SIG-M5 (cell line): Measurements from ENCODE around the gene APBB2.
"Not testable (repeated sequence)": the region's sequence is repeated elsewhere in the genome, so short reads cannot be mapped to it uniquely, and the experiment has no call there.

ENCODE experiments used
- DNase-seq: peaks from one replicate; lab custom pipeline; 2025; lab: John Stamatoyannopoulos, UW

The APBB2 gene

DNA sequence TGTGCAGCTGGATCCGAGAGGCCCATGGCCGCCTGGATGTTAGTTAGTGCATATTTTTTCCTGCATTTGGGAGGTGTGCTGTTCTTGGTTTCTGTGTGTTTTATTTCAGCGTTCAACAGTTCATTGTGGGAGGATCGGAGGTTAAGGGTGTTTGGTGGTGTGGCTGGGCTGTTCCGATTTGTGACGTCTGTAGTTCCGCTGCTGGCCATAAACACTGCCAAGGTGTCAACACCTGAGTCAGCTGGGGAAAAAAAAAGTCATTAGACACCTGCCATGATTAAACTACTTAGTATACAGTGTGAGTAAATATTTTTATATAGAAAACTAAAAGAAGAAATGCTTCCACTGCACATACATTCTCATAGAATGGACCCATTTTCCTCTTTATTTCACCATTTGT, 200.2 kb downstream of the APBB2 start:
- DNase-seq, result no peak

DNA sequence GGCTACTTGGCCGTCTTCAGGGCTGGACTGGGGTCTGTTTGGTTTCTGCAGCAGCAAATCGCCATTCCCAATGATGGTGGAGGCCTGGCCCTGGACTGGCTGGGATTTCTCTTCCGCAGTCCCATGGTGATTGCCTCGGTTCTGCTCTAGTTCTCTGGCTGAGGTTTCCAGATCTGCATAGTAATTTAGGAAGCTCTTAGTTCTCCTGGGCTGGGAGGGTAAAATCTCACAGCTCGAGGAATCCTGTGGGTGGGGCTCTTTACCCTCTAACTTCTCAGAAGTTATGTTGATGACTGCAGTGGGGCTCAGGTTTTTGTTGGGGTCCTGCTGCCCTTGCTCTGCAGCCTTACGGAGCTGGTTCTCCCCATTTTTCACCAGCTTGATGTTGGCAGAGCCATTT, 200.6 kb downstream of the APBB2 start:
- no peak for DNase-seq

DNA sequence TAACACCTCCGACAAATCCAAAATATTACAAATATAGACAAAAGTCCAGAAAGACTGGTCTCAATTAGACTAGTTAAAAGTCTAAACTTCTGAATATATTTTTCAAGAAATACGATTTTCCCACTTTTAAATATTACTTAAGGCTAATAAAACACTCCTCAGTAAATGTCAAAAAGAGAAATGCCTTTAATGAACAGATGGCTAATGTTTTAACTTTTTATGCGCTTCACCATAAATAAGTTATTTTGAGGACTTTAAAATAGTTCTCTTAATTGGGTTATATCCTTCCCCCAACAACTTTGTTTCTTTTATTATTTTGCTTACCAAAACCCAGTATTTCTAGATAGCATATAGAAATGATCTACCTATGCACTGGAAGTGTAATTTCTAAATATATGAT, 201.4 kb downstream of the APBB2 start:
- DNase-seq, result no peak

DNA sequence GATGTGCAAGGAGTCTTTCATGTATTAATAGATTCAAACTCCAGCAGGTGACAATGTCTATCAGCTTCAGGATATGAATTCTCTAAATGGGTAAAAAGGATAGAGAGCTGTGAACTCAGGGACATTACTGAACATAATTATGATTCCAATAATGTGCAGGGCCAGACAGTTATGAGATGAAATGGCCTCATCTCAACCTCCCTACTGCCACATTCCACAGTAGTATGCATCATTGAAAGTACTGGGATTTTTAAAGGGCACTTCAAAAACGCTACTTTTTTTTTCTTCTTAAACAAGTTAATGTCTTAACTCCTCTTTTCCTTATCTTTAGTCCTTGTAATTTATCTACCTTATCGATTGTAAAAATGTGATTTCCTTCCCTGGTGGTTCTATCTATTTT, 202.0 kb downstream of the APBB2 start:
- DNase-seq, result no peak

DNA sequence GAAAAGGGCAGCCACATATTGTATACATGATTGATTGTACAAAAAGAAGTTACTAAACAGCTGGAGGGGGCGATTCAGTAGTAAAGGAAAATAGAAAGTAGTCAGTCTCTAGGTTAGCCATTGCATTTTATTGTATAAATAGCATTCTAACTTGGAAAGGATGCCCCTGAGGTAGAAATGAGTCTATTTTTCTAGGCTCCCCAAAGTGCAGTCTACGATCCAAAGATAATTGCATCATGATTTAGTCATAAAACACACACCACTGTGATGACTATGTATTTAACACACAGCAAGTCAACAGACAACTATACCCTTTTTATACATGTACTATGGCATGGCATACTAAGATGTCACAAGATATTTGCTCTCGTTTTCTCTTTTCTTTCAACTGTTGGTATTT, 204.9 kb downstream of the APBB2 start:
- DNase-seq, result no peak

DNA sequence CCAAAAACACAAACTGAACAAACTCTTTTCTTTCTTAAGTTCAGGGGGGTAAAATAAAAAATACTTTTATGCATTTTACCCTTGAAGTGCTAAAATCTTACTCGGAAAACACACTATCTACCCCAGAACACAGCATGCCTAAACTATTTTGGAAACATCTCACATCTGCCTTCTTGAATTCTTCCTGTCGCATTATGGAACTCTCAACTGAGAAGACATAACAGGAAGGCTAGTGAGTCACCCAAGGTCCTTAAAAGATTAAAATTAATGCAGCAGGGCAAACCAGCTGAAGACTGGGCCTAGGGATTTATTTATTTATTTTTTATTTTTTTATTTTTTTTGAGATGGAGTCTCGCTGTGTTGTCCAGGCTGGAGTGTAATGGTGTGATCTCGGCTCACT, 208.2 kb downstream of the APBB2 start:
- DNase-seq, result no peak

DNA sequence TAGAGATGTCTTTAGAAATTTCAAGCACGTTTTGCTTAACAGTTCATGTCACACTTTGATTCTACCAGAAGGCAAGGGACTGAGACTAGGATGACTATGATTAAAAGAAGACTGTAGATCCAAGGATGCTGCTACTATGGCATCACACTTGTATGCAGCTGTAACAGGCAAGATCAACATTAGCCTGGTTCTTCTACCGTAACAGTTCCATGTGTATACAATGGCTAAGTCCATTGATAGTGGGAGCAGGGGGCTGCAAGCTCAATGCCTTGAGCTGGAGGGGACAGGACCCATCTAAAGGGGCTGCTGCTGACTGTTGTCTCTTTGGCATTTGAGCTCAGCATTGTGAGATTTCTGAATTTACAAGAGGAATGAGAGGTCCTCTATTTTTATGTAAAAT, 212.0 kb downstream of the APBB2 start:
- no peak for DNase-seq

DNA sequence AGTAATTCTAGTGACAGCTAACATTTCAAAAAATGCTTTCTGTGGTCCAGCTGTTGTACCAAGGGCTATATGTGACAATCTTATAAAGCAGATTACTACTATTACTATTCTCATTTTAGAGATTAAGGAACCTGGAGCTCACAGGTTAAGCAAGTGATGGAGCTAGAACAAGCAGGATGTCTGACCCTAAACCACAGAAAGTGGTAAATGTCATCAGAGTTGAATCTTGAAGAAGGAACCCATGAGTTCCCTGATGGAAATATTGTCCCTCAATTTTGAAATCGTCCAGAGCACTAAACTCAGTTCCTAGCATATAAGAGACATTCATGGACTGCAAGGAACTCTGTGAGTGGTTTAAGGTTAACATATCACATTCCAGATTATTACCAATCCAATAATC, 214.0 kb downstream of the APBB2 start:
- no peak for DNase-seq

DNA sequence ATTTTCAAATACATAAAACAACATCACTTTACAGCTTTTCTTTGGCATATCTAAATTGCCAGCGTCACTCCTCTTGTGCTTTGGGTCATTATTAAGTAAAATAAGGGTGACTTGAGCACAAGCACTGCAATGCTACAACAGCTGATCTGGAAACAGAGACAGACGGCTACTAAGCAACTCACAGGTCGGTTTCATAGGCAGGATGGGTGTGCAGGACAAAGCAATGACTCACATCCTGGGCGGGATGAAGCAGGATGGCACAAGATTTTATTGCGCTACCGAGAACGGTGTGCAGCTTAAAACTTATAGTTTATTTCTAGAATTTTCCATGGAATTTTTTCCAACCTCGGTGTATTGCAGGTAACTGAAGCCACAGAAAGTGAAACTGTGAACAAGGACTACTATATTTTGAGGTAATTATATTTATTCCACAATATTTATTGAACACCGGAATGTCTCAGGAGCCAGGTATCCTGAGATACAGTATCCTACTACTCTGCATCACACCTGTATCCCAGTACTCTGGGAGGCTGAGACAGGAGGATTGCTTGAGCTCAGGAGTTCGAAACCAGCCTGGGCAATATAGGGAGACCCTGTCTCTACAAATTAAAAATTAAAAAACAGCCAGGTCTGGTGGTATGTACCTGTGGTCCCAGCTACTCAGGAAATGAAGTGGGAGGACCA, 215.5 kb downstream of the APBB2 start:
- no peak for DNase-seq

DNA sequence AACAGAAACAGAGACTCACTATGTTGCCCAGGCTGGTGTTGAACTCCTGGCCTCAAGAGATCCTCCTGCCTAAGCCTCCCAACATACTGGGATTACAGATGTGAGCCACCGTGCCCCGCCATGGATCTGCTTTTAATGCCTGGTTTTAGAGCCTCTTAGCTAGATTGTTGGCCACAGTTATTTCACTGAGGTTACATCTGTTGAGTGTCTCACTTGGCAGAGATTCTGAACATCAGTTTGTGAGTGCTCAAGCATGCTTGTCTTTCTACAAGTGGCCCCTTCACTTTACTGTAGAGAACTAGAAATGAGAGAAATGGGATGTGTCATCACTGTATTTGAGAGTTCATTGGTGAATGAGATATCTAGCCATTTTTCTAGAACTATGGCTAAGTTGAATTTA, 218.5 kb downstream of the APBB2 start:
- no peak for DNase-seq

DNA sequence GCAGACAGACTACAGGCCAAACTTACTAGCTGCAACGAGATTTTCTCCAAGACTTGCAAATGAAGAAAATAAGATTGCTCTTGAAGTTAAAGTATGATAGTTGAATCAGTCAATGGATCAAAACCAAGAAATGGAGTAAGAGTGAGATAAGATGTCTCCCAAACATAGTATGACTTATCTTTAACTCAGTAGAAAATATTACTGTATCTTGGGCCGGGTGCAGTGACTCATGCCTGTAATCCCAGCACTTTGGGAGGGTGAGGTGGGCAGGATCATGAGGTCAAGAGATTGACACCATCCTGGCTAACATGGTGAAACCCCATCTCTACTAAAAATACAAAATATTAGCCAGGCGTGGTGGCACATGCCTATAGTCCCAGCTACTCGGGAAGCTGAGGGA, 220.0 kb downstream of the APBB2 start:
- not testable (repeated sequence) for DNase-seq

DNA sequence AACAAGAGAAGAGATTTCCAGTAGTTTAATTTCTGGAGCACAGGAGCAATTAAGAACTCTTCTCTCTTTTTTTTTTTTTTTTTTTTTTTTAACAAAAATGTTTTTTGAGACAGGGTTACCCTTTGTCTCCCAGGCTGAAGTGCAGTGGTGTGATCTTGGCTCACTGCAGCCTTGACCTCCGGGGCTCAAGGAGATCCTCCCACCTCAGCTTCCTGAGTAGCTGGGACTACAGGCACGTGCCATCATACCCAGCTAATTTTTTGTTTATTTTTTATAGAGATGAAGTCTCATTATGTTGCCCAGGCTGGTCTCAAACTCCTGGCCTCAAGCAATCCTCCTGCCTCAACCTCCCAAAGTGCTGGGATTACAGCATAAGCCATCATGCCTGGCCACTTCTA, 221.0 kb downstream of the APBB2 start:
- not testable (repeated sequence) for DNase-seq

DNA sequence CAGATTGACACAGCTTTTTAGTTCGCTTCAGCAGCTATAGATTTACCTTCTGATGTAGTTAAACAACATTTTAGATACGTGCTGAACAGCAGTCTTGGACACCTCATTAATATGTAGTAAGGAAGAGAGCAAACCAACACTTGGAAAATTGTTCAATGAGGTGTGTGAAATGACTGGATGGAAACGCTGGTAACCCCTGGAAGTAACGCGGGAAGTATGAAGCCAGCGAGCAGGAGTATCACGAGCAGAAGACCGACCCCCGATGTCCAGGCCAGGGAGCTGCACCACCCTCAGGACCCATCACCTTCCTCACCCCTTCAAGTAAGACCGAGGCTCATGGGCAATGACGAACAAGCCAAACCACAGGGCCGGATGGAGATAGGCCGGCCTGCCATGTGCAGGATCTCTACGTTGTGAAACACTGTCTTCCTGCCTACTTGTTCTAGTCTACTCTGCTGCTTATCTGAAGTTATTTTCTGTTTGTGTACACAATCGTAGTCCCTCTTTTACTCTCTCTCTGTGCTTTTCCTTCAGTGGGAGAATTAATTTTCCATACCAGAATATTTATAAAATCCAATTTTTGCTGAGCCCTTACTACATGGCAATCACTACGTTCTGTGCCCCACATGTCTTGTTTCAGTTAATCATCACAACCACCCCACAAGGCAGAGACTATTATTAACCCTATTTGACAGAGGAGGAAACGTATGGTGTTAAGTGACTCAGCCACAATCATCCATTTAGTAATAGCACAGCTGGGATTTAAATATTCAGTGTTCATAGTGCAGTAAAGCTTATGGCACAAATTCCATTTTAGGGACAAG, 221.7 kb downstream of the APBB2 start:
- peak; percentile 52 for DNase-seq

DNA sequence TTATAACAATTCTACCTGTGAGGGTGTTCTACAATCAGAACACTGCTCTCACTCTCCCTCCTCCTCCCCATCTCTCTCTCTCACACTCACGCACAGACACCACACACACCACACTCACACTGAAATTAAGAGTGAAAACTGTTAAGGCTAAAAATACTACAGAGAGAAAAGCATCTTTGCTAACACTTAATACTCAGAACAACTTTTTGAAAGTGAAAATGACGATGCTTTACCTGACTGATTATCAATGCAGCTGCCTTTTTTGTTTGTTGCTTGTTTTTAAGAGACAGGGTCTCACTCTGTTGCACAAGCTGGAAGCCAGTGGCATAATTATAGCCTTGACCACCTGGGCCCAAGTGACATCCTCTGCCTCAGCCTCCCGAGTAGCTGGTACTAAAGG, 222.4 kb downstream of the APBB2 start:
- no peak for DNase-seq

DNA sequence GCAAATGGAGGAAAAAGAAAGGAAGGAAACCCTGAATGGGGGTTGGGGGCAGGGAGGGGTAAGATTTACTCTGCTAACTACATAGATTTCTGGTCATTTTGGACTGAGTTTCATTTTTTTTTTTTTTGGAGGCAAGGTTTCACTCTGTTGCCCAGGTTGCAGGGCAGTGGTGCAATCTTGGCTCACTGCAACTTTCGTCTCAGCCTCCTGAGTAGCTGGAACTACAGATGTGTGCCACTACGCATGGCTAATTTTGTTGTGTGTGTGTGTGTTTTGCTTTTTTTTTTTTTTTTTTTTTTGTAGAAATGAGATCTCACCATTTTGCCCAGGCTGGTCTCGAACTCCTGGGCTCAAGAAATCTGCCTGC, 223.5 kb downstream of the APBB2 start:
- no peak for DNase-seq

DNA sequence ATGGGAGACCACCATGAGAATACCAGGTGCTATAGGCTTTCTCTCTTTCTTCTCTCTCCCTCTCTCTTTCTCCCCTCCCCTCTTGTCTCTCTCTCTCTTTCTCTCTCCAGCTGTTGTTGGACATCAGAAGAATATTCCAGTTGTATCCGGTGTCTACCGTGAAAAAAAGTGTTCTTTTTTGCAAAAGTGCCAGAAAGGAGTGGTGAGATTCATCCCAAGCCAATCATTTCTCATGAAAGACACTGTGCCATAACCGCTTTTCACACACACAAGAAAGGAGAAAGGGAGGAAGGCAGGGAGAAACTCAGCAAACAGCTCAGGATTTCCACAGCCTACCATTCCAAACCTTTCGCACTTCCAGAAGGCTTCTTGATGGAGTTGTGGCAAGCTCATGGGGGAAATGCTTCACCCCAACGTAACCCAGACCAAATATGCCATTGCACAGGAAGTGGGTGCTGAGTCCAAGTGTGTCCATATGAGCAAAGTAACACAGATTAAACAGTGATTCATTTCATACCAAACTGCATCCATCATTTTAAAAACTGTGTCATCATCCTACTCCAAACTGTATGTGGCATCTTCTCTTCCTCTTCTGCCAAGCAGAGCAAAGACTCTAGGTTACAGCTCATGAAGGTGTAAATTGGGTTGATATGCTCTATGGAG, 224.0 kb downstream of the APBB2 start:
- DNase-seq, result no peak

DNA sequence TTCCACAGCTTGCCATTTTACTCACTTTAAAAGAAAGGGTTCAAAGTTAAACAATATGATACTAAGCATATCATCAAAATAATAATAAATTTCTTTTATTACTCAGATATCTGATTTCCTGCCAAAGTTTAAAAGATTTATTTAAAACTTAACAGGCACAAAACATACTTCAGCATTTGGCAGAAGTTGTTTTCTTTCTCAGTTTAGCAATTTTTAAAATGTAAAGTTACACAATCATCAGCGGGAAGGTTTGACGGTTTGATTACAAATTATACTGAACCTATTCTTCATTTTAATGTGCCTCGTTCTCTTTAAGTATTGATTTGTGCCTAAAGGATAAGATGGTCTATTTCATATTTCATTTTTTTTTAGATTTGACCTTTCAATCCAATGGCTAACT, 227.2 kb downstream of the APBB2 start:
- no peak for DNase-seq

DNA sequence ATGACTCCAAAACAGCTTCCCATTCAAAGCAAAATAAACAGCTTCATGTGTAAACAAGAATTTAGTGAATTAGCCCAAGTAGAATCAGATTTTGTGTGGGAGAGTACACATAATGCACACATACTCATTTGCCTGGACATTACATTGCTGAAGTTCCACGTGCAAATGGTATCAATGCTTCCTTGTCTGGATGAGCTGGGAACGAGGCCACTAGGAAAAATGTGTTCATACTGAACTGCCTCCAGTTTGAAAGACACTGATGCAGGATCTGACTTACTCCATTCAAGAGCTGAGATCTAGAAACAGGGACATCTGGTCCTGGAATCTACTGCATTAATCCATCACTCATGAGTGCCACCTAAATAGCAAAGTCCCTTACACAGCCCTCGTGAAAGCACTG, 228.0 kb downstream of the APBB2 start:
- no peak for DNase-seq

DNA sequence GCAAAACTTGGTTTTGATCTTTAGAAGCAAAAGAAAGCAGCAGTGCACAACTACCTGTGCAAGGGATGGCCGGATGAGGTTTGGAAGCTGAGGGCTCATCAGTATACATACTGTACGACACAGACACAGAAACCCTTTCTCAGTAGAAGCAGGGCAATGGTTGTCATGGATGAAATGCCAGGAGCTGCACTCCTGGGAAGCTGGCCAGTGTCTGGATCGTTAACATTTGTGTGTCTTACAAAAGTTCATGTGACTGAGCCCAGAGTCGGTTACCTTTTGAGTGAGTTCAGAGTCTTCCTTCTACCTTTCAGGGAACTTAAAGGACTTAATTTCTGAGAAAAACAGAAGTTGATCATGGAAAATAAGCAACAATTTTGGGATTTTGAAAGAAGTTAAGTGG, 230.3 kb downstream of the APBB2 start:
- no peak for DNase-seq

DNA sequence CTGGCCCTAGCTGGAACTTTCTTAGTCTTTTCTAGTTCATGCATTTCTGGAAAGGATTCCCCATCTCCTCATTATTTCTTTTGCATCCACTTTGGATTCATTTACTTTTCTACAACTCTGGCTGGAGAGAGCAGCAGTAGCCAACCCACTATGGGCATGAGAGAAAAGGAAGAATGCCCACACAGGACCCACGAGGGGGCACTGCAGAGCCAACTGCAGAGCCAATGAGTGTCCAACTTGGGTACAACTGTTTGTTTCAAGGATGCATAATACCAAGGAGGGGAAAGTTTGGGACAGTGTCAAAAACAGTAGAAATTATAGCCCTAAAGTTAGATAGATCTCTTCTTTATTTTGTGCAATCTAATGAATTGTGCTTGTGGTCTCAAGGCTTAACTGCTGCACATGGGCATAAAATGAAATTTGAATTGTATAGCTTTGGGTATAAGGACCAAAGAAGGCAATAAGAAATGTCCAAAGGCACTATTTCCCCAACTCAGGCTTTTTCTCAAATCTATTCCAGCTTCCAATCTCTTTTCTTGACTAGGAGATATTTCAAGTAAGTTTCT, 233.9 kb downstream of the APBB2 start:
- no peak for DNase-seq

DNA sequence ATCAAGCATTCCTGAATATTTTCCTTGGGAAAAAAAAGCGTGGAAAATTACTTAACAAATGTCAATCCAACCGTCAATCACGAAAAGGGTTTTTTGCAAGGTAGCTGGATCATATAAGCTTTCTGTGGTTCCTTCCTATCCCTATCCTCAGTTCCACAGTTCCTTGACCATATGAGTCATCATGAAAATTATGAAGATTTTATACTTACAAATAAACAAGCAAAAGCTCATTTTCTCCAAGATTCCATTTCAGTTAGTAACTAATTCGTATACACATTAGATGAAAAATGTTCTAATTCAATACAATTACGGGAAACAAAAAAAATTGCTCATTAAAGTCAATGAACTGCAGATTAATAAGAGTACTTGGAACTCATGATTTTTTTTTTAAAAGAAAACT, 235.8 kb downstream of the APBB2 start:
- no peak for DNase-seq

DNA sequence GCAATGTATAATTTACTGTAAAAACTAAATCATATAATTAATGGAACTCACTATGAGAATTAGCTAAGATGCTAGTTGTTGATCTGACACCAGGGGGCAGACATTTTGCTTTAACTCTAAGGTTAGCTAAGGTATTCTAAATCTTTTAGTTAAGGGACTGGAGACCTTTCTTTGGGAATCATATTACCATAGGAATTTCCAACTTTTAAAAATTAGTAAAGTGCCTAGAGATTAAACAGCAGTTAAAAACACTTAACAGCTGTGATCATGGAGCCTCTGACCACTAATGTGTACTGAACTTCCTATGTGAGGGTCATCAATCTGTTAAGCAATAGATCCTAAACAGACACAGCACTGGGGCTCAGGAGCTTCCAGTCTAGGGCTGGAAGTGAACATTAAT, 238.0 kb downstream of the APBB2 start:
- DNase-seq, result no peak

DNA sequence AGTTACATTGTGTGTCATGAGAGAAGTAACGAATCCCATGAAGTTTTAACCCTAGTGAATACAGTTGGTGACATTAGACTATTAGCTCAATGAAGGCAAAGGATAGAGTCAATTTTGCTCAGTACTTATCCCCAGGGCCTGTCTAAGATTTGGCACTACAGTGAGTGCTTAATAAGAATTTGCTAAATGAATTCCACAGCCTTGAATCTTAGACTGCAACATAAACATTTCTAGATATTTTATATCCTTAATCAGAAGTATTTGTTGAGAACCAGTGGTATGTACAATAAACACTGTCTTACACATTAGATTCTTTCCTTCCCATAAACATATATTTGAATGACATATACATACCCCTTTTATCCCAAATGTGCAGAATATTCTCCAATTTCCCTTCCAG, 241.6 kb downstream of the APBB2 start:
- no peak for DNase-seq
